Pancreas (tissue), 10 donors: Measurements from ENCODE around the gene CTTNBP2NL. TPM values are rescaled to one million over a fixed set of nuclear protein-coding genes. Genes with fewer than 3 reads are reported as not detected.

Experiments
- ATAC-seq, 4 donors: fragments of 200-7000 bp; cut with Tn5 transposase; one replicate each; pipeline versions ENCODE4 v1.8.0 to v1.9.1; 2020; ENCODE audit warnings: mild to moderate bottlenecking in 4 of 4, moderate library complexity in 4 of 4
- DNase-seq, 6 donors: peaks; one replicate each; pipeline ENCODE4 v3.0.0-alpha.2; 2020
- FAIRE-seq: peaks from 2 replicates; lab custom pipeline; 2012; peaks lifted over from hg19 to GRCh38; lab: Jason Lieb, UNC
- H3K27ac ChIP-seq, 4 donors: fragments of 200-600 bp; sonication (generic); 1 replicate in 3 of 4; 2 replicates in 1 of 4; pipeline versions ENCODE4 v1.5.0 to v1.8.0; 2020
- H3K27me3 ChIP-seq, 4 donors: fragments of 200-600 bp; one replicate each; pipeline ENCODE4 v1.8.0; 2021
- H3K36me3 ChIP-seq, 3 donors: fragments of 200-600 bp; sonication (generic) in 1 of 3; one replicate each; pipeline versions ENCODE4 v1.5.0 to v1.8.0; 2020 to 2021
- H3K4me1 ChIP-seq, 3 donors: fragments of 200-600 bp; one replicate each; pipeline ENCODE4 v1.8.0; 2021
- H3K4me3 ChIP-seq, 4 donors: fragments of 200-600 bp; sonication (generic) in 2 of 4; one replicate each; pipeline versions ENCODE4 v1.5.0 to v1.8.0; 2020 to 2021
- H3K9me3 ChIP-seq, 4 donors: fragments of 200-600 bp; one replicate each; pipeline ENCODE4 v1.8.0; 2021
- WGBS, 2 donors: extraction: QIAGEN DNeasy Blood & Tissue Kit; methylation state at CpG; one replicate each; pipeline ENCODE4 v1.1.7; 2013; 5-methylcytosine and 5-hydroxymethylcytosine counted together
- intact Hi-C, 3 donors: fragments of 100-400 bp; cut with DNase I; formaldehyde crosslinking; loops; one replicate each; pipeline versions ENCODE4 v1.11.1 to v1.14.2; 2022
- polyA plus RNA-seq, 2 donors: library from polyadenylated mRNA; stranded (reverse); fragments of 200-250 nt; gene quantifications; one replicate each; pipeline ENCODE4 v1.2.3, GENCODE V29; 2013
- total RNA-seq, 6 donors: library from RNA; stranded (reverse); fragmentation: NEBNext Ultra II Directional in 4 of 6; extraction: Animal tissue kit (Norgen Biotek cat#: 25700) in 4 of 6; gene quantifications; one replicate each; pipeline versions ENCODE4 v1.2.1 to v1.2.4, GENCODE V29; 2021 to 2023
- TF ChIP-seq, protein P1 (sequence below), 4 donors: fragments of 200-600 bp; sonication (generic) in 3 of 4; IDR thresholded peaks; one replicate each; pipeline versions ENCODE4 v1.5.0 to v1.8.0; 2021; ENCODE audit warnings: antibody characterized with exemption in 4 of 4
- donor health status: healthy with polysubstance abuse.
- donor health status: DM: no; HTN: no; CAD: no; lungs with moderate emphysema.
- donor health status: DM: no; HTN: no; CAD: no.
- donor health status: control.
- donor health status: control.
- donor health status: Bipolar disorder and iron deficiency.
- donor health status: DM: yes; HTN: yes; CAD: no.
- donor health status: DM: no; HTN: no; CAD: no.
- donor health status: DM: no; HTN: no; CAD: no.
- donor health status: DM: yes; HTN: yes; CAD: no.

CTTNBP2NL gene
- total and polyA plus RNA-seq, 8 donors: 2.8 to 24.0 (median 5.8) TPM

- Histone ChIP-seq H3K27ac (peak overlapping the region in 3 of 4 donors; percentile 42 to 85 (median 84)), H3K4me3 (no peak overlapping the region), H3K27me3 (no peaks in the 10 kb centered on the region), H3K36me3 (no peaks in the 10 kb centered on the region), H3K4me1 (peaks cover 0 to 37% (median 18%) of the 10 kb centered on the region in 3 donors), H3K9me3 (no peaks in the 10 kb centered on the region)
- intact Hi-C loops: loop anchor here in 1 of 3 donors (5.0 kb wide), 1 partner anchor 73 kb away; no protein-coding TSS in a partner anchor
- FAIRE-seq (no peak), DNase-seq (no peak), ATAC-seq (no peak)
- WGBS, 2 donors: 29 to 57% methylated on average over 1 of the region's 1 CpG
- TF ChIP-seq, protein P1, sequence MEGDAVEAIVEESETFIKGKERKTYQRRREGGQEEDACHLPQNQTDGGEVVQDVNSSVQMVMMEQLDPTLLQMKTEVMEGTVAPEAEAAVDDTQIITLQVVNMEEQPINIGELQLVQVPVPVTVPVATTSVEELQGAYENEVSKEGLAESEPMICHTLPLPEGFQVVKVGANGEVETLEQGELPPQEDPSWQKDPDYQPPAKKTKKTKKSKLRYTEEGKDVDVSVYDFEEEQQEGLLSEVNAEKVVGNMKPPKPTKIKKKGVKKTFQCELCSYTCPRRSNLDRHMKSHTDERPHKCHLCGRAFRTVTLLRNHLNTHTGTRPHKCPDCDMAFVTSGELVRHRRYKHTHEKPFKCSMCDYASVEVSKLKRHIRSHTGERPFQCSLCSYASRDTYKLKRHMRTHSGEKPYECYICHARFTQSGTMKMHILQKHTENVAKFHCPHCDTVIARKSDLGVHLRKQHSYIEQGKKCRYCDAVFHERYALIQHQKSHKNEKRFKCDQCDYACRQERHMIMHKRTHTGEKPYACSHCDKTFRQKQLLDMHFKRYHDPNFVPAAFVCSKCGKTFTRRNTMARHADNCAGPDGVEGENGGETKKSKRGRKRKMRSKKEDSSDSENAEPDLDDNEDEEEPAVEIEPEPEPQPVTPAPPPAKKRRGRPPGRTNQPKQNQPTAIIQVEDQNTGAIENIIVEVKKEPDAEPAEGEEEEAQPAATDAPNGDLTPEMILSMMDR (IDR thresholded peaks at IDR 0.05): no peak
These were observed 1.3 kb upstream of the CTTNBP2NL start for GRCh38 chr1:112394743-112395062.

DNA sequence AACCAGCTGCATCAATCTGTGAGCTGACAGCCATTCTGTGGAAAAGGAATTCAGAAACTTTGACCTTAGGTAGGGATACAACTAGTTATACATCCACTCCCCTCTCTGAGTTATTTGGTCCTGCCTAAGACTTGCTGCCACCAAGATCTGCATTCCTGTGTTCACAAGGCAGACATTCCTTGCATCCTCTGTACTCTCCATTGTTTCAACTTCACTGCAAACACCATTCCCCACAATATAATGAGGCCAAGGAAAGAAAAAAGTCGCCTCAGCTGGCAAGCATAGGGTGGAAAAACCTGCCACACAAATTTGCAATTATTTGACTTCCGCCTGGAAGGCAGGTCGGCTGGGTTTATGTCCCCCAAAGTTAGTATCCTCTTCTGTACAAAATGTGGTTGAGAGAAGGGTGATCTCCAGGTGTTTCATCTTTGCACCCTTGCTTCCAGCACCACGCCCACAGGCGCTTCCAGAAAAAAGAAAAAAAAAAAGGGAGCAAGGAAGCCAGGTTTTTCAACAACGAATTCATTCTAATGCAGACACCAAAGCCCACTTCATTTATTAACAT is 676 bp upstream of the CTTNBP2NL start:
- FAIRE-seq: no peak
- peaks cover 0 to 37% (median 18%) of the 10 kb centered on the region in 3 donors for H3K4me1 ChIP-seq

GRCh38 chr1:112396653-112397471 is 848 bp downstream of the CTTNBP2NL start:
- DNase-seq: no peak
- Histone ChIP-seq H3K27ac (peak overlapping the region in 3 of 4 donors; percentile 85 to 90 (median 86)), H3K9me3 (no peaks in the 10 kb centered on the region), H3K36me3 (no peaks in the 10 kb centered on the region), H3K4me1 (peaks cover 0 to 34% (median 14%) of the 10 kb centered on the region in 3 donors), H3K27me3 (no peaks in the 10 kb centered on the region), H3K4me3 (peak overlapping the region; percentile 68 to 94 (median 80))
- FAIRE-seq: no peak
- ATAC-seq: peak in 1 of 4 donors; percentile 7
- TF ChIP-seq, protein P1 (IDR thresholded peaks at IDR 0.05): no peak
- intact Hi-C loops: no loop called here
- WGBS, 2 donors: 2% methylated on average over 11 of the region's 11 CpGs

More for the DNA sequence above, 676 bp upstream of the CTTNBP2NL start:
- WGBS, 2 donors: 15 to 18% methylated on average over 6 of the region's 6 CpGs
- Histone ChIP-seq H3K36me3 (no peaks in the 10 kb centered on the region), H3K9me3 (no peaks in the 10 kb centered on the region), H3K27ac (peak overlapping the region; percentile 55 to 90 (median 86)), H3K4me3 (peak overlapping the region; percentile 68 to 94 (median 80)), H3K27me3 (no peaks in the 10 kb centered on the region)
- TF ChIP-seq, protein P1 (IDR thresholded peaks at IDR 0.05): no peak
- DNase-seq (no peak), ATAC-seq (no peak)
- intact Hi-C loops: no loop called here

DNA sequence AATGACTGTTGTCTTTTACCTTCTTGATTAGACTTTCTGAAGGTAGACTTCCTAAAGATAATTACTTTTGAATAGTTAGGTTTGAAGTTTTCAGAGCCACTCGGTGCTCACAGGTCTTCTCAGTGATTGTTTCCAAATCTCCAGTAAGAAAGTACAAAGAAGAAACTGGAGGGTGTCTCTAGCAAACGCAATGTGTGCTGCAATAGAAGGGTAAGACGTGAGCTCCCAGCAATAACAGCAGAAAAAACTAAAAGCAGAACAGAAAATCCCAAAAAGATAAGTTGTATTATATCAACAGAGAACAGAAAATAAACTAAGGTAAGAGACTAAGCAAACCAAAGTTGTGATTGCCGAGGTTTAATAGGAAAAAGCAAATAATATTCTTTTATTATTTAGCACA is 1.8 kb downstream of the CTTNBP2NL start:
- Histone ChIP-seq H3K4me3 (peak overlapping the region in 1 of 4 donors; percentile 94), H3K27ac (no peak overlapping the region)
- no peak for FAIRE-seq

More for the DNA sequence above, 1.8 kb downstream of the CTTNBP2NL start:
- TF ChIP-seq, protein P1 (IDR thresholded peaks at IDR 0.05): no peak
- Histone ChIP-seq H3K27me3 (no peaks in the 10 kb centered on the region), H3K36me3 (no peaks in the 10 kb centered on the region), H3K4me1 (peaks cover 0 to 34% (median 14%) of the 10 kb centered on the region in 3 donors), H3K9me3 (no peaks in the 10 kb centered on the region)
- intact Hi-C loops: no loop called here
- ATAC-seq (no peak), DNase-seq (no peak)
- 19 to 21% methylated on average over 4 of the region's 4 CpGs for WGBS, 2 donors
